ENCODE data around the gene SCO2. TPM values are rescaled to one million over a fixed set of nuclear protein-coding genes. Genes with fewer than 3 reads are reported as not detected.

SCO2 gene
- total and polyA plus RNA-seq, 9 of the 15 experiments (the other 6 are each of a cell fraction or from before 2014, with no cell fraction given): 0.34 to 4.0 (median 1.1) TPM; not detected in 3

GRCh38 chr22:50567721-50568252 is 42.4 kb upstream of the SCO2 start:
- no peaks in the 10 kb centered on the region for H4K20me1 ChIP-seq (replicated peaks; ENCODE audit: control insufficient read depth, insufficient read depth, low read length)
- FAIRE-seq: no peak
- peaks cover 0 to 20% of the 10 kb centered on the region in 2 experiments; a peak in 3 of 5 replicates for H3K4me1 ChIP-seq (replicated peaks in 1 of 2; ENCODE audit: control insufficient read depth in 2 of 2, insufficient read depth in 2 of 2, low read length in 2 of 2)
- H3K4me3 ChIP-seq: no peak overlapping the region
- no peaks in the 10 kb centered on the region for H3K9me1 ChIP-seq (ENCODE audit: control insufficient read depth, insufficient read depth, low read length)
- CTCF ChIA-PET (ENCODE audit: low intra/inter-chr PET ratio): no interaction called here
- no peak for ATAC-seq
- intact Hi-C loops (cut with micrococcal nuclease) (no loop called here), in situ Hi-C loops (cut with MboI) (loop anchor here (5.0 kb wide), 1 partner anchor 45 kb away; no protein-coding TSS in a partner anchor)
- no peaks in the 10 kb centered on the region for H3K9me3 ChIP-seq (replicated peaks; ENCODE audit: control insufficient read depth, insufficient read depth, low read depth, low read length)
- no peak overlapping the region for H3K4me2 ChIP-seq (ENCODE audit: insufficient read depth, low read length)
- no peak for DNase-seq (ENCODE audit: extremely low read depth in 1 of 4, low spot score in 3 of 4)
- H3K27me3 ChIP-seq (ENCODE audit: control insufficient read depth in 2 of 2, insufficient read depth in 2 of 2, low read length in 2 of 2): no peaks in the 10 kb centered on the region
- WGBS (ENCODE audit: insufficient coverage, low coverage, missing lambda C conversion rate): 53% methylated on average over 4 of the region's 7 CpGs
- no peaks in the 10 kb centered on the region for H3K36me3 ChIP-seq (ENCODE audit: control insufficient read depth, insufficient read depth, low read length)
- BruUV-seq (replicated peaks): no TSS peak
- H3K27ac ChIP-seq (ENCODE audit: extremely low read depth, low read depth, low read length): no peak overlapping the region
- H3K79me2 ChIP-seq (ENCODE audit: control insufficient read depth, insufficient read depth, low read length): no peaks in the 10 kb centered on the region
- H3K9ac ChIP-seq (ENCODE audit: insufficient read depth in 1 of 2, low read depth in 2 of 2, low read length in 2 of 2): no peak overlapping the region
- POLR2A ChIA-PET: no interaction called here
- no peak overlapping the region for H2AFZ ChIP-seq (ENCODE audit: low read depth, low read length)
- TF ChIP-seq SOX6 (IDR thresholded peaks at IDR 0.05): no peak
- no peak for TF ChIP-seq NFYB (IDR thresholded peaks at IDR 0.05; ENCODE audit: extremely low read depth, insufficient read length)
- no peak for TF ChIP-seq OTX1 (CRISPR knock-in tag; IDR thresholded peaks at IDR 0.05)
- no peak for TF ChIP-seq ZBTB40 (IDR thresholded peaks at IDR 0.05)
- TF ChIP-seq ZBTB40 (CRISPR knock-in tag; IDR thresholded peaks at IDR 0.05): no peak
- TF ChIP-seq ZNF253 (CRISPR knock-in tag; conservative IDR thresholded peaks at IDR 0.05): no peak
- no peak for TF ChIP-seq ATF3 (IDR thresholded peaks at IDR 0.05)
- no peak for TF ChIP-seq ATF3 (CRISPR knock-in tag; conservative IDR thresholded peaks at IDR 0.05)
- no peak for TF ChIP-seq ILF3 (IDR thresholded peaks at IDR 0.05; ENCODE audit: borderline replicate concordance)
- no peak for TF ChIP-seq CBFA2T3 (IDR thresholded peaks at IDR 0.05)
- TF ChIP-seq PRMT5 (CRISPR knock-in tag; IDR thresholded peaks at IDR 0.05): no peak
- TF ChIP-seq CEBPG (CRISPR knock-in tag; IDR thresholded peaks at IDR 0.05): no peak
- no peak for TF ChIP-seq CEBPG (tag; conservative IDR thresholded peaks at IDR 0.05 in 1 of 2, IDR thresholded peaks at IDR 0.05 in 1 of 2)
